Activated T-helper 1 cell treated with Interleukin-2 at 50 U/mL for 16 hours (primary cell): ENCODE data around the gene TBC1D22A.

Experiments
- DNase-seq: peaks from one replicate; pipeline ENCODE4 v3.0.0-alpha.2; 2020; ENCODE audit warnings: low read depth

Gene TBC1D22A

GRCh38 chr22:46887978-46888377, 125.5 kb downstream of the TBC1D22A start:
- DNase-seq, result no peak

- no peak for DNase-seq
These were observed 128.4 kb downstream of the TBC1D22A start for GRCh38 chr22:46890819-46891218.

- DNase-seq, result no peak
These were observed 129.0 kb downstream of the TBC1D22A start for GRCh38 chr22:46891382-46891951.

- no peak for DNase-seq
These were observed 130.4 kb downstream of the TBC1D22A start for GRCh38 chr22:46892866-46893265.

GRCh38 chr22:46893281-46894020, 131.0 kb downstream of the TBC1D22A start:
- no peak for DNase-seq

- no peak for DNase-seq
These were observed 131.7 kb downstream of the TBC1D22A start for GRCh38 chr22:46894081-46894671.

- no peak for DNase-seq
These were observed 132.6 kb downstream of the TBC1D22A start for GRCh38 chr22:46894851-46895640.

GRCh38 chr22:46895753-46896152, 133.3 kb downstream of the TBC1D22A start:
- DNase-seq, result no peak

GRCh38 chr22:46896166-46896565, 133.7 kb downstream of the TBC1D22A start:
- no peak for DNase-seq

GRCh38 chr22:46896568-46897245, 134.3 kb downstream of the TBC1D22A start:
- no peak for DNase-seq

GRCh38 chr22:46897246-46897623, 134.8 kb downstream of the TBC1D22A start:
- no peak for DNase-seq

GRCh38 chr22:46900549-46900948, 138.1 kb downstream of the TBC1D22A start:
- DNase-seq, result no peak

GRCh38 chr22:46902436-46902835, 140.0 kb downstream of the TBC1D22A start:
- no peak for DNase-seq

- no peak for DNase-seq
These were observed 140.8 kb downstream of the TBC1D22A start for GRCh38 chr22:46902998-46903916.

GRCh38 chr22:46905415-46905814, 143.0 kb downstream of the TBC1D22A start:
- DNase-seq, result no peak

GRCh38 chr22:46905834-46906233, 143.4 kb downstream of the TBC1D22A start:
- no peak for DNase-seq

- DNase-seq, result no peak
These were observed 144.0 kb downstream of the TBC1D22A start for GRCh38 chr22:46906326-46907045.

GRCh38 chr22:46907241-46908215, 145.1 kb downstream of the TBC1D22A start:
- DNase-seq, result no peak

GRCh38 chr22:46908641-46909107, 146.2 kb downstream of the TBC1D22A start:
- no peak for DNase-seq
